ENCODE results near the gene TRPM2. TPM values are rescaled to one million over a fixed set of nuclear protein-coding genes. Genes with fewer than 3 reads are reported as not detected.

The TRPM2 gene
- total RNA-seq, 4 donors from 2014 or later: 0.29 to 3.1 (median 1.8) TPM

DNA sequence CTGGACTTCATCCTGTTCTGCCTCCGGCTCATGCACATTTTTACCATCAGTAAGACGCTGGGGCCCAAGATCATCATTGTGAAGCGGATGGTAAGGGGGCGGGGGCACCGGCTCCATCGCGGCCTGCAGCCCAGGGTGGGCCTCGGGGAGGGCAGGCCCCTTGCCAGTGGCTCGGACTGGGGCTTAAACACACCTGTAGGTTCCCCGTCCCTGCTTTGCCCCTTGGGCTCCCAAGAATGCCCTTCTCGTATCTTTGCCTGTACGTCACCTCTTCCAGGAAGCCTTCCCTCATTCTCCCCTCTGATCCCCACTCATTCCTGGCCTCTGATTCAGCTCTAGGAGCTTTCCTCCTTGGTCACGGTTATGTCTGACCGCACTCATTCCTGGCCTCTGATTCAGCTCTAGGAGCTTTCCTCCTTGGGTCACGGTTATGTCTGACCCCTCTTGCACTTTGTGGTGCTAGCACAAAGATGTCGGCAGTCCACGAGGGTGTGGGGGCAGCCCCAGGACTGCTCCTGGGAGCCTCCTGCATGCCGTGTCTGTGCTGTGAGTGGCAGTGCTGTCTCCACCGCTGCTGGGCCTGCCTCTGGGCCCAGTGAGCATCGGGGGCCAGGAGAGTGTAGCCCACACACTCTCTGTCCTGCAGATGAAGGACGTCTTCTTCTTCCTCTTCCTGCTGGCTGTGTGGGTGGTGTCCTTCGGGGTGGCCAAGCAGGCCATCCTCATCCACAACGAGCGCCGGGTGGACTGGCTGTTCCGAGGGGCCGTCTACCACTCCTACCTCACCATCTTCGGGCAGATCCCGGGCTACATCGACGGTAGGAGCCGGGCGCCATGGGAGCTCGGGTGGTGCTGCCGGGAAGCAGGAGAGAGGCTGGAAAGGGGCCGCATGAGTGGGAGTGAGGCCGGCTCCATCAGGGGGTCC lies 52.8 kb downstream of the TRPM2 start:
- no peak for DNase-seq
- Histone ChIP-seq H3K27me3 (no peaks in the 10 kb centered on the region), H3K36me3 (no peaks in the 10 kb centered on the region), H3K9me3 (no peaks in the 10 kb centered on the region), H3K4me3 (no peak overlapping the region), H3K27ac (no peak overlapping the region), H3K4me1 (no peaks in the 10 kb centered on the region)
- intact Hi-C loops (cut with DNase I; ENCODE audit: low total_unique reads): no loop called here
- TF ChIP-seq, protein P1, sequence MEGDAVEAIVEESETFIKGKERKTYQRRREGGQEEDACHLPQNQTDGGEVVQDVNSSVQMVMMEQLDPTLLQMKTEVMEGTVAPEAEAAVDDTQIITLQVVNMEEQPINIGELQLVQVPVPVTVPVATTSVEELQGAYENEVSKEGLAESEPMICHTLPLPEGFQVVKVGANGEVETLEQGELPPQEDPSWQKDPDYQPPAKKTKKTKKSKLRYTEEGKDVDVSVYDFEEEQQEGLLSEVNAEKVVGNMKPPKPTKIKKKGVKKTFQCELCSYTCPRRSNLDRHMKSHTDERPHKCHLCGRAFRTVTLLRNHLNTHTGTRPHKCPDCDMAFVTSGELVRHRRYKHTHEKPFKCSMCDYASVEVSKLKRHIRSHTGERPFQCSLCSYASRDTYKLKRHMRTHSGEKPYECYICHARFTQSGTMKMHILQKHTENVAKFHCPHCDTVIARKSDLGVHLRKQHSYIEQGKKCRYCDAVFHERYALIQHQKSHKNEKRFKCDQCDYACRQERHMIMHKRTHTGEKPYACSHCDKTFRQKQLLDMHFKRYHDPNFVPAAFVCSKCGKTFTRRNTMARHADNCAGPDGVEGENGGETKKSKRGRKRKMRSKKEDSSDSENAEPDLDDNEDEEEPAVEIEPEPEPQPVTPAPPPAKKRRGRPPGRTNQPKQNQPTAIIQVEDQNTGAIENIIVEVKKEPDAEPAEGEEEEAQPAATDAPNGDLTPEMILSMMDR (IDR thresholded peaks at IDR 0.05): no peak
- TF ChIP-seq POLR2A (IDR thresholded peaks at IDR 0.05): no peak

DNA sequence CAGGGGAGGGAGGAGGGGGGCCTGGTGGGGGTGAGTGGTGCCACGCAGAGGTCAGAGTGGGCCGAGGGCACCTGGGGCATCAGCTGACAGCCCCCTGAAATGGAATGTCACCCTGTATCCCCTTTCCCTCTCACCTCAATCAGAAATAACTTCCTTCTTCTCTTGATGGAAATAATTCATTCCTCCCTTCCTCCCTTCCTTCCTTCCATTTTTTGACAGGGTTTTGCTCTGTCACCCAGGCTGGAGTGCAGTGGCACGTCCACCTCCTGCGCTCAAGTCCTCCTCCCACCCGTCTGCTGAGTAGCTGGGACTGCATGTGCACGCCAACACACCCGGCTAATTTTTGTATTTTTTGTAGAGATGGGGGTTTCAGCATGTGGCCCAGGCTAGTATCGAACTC lies 53.5 kb downstream of the TRPM2 start:
- H3K27me3 ChIP-seq: no peaks in the 10 kb centered on the region
- DNase-seq: no peak
- intact Hi-C loops (cut with DNase I; ENCODE audit: low total_unique reads): no loop called here
- TF ChIP-seq, protein P1 (IDR thresholded peaks at IDR 0.05): no peak
- no peak overlapping the region for H3K4me3 ChIP-seq
- H3K9me3 ChIP-seq: no peaks in the 10 kb centered on the region
- H3K36me3 ChIP-seq: no peaks in the 10 kb centered on the region
- H3K27ac ChIP-seq: no peak overlapping the region
- no peaks in the 10 kb centered on the region for H3K4me1 ChIP-seq

DNA sequence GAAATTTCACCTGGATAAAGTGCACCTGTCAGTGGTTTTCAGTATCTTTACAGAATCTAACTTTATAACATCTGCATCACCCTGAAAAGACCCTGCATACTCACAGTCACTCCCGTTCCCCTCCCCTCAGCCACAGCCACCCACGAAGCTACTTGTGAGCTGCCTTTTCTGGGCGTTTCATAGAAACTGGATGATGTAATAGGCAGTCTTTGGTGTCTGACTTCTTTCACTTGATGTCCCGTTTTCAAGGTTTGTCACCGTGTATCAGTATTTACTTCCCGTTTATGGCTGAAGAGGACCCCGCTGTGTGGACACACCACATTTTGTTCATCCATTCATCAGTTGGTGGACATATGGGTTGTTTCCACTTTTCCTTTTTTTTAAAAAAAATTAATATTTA lies 54.1 kb downstream of the TRPM2 start:
- no peaks in the 10 kb centered on the region for H3K27me3 ChIP-seq
- no peaks in the 10 kb centered on the region for H3K4me1 ChIP-seq
- no peak overlapping the region for H3K27ac ChIP-seq
- DNase-seq: no peak
- H3K9me3 ChIP-seq: no peaks in the 10 kb centered on the region
- H3K4me3 ChIP-seq: no peak overlapping the region
- TF ChIP-seq, protein P1 (IDR thresholded peaks at IDR 0.05): no peak
- TF ChIP-seq POLR2A (IDR thresholded peaks at IDR 0.05): no peak
- intact Hi-C loops (cut with DNase I; ENCODE audit: low total_unique reads): no loop called here
- no peaks in the 10 kb centered on the region for H3K36me3 ChIP-seq

DNA sequence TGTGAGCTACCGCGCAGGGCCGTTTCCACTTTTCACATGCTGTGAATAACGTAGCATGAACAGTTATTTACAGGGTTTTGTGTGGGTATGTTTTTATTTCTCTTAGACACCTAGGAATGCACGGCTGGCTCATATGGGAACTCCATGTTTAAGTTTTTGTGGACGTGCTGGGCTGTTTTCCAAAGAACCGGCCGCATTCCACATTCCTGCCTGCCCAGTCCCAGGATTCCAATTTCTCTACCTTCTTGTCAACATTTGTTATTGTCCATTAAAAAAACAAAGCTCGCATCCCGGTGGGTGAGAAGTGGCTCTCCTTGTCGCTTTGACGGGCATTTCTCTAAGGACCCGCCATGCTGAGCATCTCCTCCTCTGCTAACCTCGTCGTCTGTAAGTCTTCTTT lies 54.8 kb downstream of the TRPM2 start:
- no peaks in the 10 kb centered on the region for H3K9me3 ChIP-seq
- intact Hi-C loops (cut with DNase I; ENCODE audit: low total_unique reads): no loop called here
- H3K27ac ChIP-seq: no peak overlapping the region
- no peak for TF ChIP-seq POLR2A (IDR thresholded peaks at IDR 0.05)
- TF ChIP-seq, protein P1 (IDR thresholded peaks at IDR 0.05): no peak
- DNase-seq: no peak
- H3K4me1 ChIP-seq: no peaks in the 10 kb centered on the region
- H3K27me3 ChIP-seq: no peaks in the 10 kb centered on the region
- no peak overlapping the region for H3K4me3 ChIP-seq
- H3K36me3 ChIP-seq: no peaks in the 10 kb centered on the region

DNA sequence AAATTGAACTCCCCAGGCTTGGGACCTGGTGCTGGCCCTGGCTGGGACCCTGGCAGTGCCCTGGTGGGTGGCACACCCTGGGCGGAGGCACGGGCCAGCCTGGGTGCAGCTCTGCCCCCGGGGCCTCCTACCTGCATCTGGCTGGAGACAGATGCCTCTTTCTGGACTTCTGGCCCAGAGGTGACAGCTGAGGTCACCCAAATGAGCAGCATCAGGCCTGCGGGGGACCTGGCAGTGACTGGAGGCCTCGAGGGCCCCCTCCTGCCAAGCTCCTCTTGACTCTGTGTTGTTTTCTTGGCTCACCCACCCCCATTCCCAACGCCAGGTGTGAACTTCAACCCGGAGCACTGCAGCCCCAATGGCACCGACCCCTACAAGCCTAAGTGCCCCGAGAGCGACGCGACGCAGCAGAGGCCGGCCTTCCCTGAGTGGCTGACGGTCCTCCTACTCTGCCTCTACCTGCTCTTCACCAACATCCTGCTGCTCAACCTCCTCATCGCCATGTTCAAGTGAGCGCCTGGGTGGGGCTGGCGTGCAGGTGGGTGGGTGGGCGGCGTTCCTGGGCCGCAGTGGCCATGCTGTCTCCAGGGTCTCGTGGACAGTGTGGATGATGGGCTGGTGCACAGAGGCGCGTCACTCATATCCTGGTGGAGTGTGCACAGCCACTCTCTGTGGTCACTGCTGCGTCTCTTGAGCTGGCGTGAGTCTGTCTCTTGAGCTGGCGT lies 60.3 kb downstream of the TRPM2 start:
- Histone ChIP-seq H3K36me3 (no peaks in the 10 kb centered on the region), H3K4me1 (no peaks in the 10 kb centered on the region), H3K27me3 (peaks cover 0 to 6% of the 10 kb centered on the region in 2 donors), H3K9me3 (no peaks in the 10 kb centered on the region), H3K4me3 (no peak overlapping the region), H3K27ac (no peak overlapping the region)
- DNase-seq: no peak
- intact Hi-C loops (cut with DNase I; ENCODE audit: low total_unique reads): no loop called here
- TF ChIP-seq, protein P1 (IDR thresholded peaks at IDR 0.05): no peak
- no peak for TF ChIP-seq POLR2A (IDR thresholded peaks at IDR 0.05)
